Hippocampal formation (tissue), 2 donors: Measurements from ENCODE around the gene THADA.
"Not testable (repeated sequence)": the region's sequence is repeated elsewhere in the genome, so short reads cannot be mapped to it uniquely, and the experiment has no call there.

Experiments used
- DNase-seq, 2 donors: peaks; one replicate each; lab custom pipeline; 2025; lab: John Stamatoyannopoulos, UW

Gene THADA

DNA sequence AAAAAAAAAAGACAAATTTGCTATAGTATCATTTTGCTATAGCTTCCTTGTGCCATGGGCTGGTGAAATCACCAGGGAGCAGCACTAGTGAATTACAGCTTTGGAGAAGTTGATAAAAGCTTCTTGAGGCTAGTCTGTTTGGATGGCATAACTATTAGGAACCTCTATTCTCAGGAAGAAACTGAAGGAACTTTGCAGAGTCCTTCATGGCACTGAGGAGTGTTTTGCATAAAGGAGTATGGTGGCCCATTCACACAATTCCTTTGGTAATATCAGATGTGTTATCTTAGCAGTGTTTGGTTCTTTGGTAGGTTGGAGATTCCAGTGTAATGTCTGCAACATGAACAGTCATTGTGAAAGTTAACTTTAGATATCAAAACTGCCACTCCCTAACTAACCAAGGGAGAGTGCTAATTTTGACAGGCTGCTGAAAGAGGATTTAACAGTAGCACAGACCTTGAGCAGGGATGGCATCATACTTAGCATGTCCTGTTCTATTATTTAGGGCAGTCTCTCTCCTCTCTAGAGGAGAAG, 292.8 kb downstream of the THADA start:
- DNase-seq = no peak

DNA sequence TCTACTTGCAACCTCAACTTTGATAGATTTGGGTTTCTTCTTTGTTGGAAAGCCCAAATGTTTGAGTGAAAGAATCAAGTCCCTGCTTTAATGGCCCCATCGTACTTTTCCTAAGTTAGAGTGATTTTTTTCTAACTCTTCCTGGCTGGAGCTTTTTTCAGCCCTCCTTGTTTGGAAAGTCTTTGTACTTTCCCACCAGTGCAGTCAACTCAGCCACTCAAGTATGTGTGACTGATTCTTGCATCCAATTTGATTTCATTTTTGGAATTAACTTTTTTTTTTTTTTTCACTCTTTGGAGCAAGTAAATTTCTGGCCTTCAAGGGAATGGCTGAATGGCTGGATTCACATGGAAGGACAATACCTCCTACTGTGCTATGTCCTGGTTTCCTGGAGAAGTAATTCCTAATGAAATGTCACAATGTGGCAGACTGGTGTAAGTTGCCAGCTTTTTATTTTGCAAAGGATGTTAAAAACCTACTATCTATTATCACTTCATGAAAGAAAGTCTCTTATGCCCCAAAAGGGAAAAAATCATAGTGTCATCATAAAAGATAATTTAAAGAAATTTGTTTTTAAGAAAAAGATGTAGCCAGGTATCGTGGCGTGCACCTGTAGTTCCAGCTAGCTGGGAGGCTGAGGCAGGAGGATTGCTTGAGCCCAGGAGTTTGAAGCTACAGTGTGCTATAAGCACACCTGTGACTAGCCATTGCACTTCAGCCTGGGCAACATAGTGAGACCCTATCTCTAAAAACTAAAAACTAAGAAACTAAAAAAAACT, 293.5 kb downstream of the THADA start:
- DNase-seq = no peak

DNA sequence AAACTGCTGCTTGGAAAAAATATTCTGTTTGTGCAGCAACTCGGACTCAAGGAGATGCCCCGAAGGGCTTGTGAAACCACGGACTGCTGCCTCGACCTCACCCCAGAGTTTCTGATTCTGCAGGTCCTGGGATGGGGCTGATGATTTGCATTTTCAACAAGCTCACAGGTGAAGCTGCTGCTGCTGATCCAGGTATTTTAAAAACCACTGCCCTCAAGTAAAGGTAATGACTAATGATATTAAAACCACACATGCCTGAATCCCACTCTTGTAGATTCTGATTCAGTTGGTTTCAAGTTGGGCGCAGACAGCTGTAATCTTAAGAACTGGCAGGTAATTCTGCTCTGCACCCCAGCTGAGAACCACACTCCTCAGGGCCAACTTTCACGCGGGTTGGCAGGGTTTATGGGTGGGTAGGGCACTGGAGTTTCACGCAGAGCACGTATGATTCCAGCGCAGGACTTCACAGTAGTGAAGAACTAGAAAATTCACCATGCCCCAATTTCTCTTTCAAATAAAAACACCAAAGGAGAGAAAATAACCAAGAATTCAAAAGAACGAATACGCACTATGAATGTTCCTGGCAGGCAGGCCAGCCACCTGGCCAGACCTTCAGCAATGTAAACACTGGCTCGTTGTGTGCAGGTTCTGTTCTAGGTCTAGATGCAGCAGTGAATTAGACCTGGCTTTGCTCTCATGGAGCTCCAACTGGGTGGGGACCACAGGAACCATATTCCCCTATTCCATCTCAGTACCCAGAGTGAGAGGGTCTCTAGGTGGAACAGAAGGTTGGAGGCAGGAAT, 294.9 kb downstream of the THADA start:
- DNase-seq = no peak

DNA sequence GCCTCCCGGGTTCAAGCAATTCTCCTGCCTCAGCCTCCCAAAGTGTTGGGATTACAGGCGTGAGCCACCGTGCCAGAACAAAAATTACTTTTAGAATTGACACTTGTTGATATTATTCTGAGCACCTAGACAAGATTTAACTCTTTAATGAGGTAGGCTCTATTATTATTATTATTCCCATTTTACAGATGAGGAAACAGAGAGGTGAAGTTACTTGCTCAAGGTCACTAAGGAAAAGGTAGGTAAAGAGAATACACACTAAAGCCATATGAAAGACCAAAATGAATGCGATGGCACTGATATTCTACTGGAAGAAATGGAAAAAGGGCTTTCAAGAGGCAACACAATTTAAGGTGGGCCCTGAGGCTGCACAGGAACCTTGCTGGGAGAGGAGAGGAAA, 295.6 kb downstream of the THADA start:
- DNase-seq = no peak

DNA sequence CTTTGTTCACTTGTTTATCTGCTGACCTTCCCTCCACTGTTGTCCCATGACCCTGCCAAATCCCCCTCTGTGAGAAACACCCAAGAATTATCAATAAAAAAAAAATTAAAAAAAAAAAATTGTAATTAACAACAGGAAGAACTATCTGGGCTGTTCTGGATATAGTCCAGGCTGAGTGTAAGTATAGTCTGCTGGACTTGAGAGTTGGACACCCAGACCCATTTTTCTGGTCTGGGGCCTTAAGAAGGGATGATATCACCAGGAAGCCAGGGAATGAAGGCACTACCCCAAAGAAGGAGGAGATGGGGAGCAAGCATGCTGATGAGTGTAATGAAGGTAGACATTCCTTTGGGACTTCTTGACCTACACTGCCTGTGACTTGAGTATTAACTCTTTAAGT, 297.3 kb downstream of the THADA start:
- no peak for DNase-seq

DNA sequence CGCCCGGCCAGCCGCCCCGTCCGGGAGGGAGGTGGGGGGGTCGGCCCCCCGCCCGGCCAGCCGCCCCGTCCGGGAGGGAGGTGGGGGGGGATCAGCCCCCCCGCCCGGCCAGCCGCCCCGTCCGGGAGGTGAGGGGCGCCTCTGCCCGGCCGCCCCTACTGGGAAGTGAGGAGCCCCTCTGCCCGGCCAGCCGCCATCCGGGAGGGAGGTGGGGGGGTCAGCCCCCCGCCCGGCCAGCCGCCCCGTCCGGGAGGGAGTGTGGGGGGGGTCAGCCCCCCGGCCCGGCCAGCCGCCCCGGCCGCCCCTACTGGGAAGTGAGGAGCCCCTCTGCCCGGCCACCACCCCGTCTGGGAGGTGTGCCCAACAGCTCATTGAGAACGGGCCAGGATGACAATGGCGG, 298.1 kb downstream of the THADA start:
- DNase-seq = not testable (repeated sequence)

DNA sequence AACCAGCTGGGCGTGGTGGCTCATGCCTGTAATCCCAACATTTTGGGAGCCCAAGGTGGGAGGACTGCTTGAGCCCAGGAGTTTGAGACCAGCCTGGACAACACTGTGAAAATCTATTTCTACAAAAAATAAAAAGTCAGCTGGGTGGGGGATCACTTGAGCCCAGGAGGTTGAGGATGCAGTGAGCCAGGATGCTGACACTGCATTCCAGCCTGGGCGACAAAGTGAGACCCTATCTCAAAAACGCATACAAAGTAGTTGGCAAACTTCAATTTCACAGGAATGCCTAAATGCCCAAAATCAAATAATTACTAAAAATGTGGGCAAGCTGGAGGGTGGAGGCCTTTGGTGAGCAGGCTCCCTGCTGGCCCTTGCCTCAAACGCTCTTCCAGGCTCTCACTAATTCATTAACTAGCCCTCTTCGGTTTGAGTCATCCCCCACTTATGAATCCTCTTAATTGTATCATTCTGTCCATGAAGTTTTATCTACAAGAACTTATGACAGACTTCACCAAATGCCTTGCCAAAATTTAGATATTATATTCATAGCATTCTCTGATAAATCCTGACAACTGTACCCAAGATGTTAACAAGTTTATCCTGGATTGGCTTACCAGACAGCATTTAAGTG, 300.8 kb downstream of the THADA start:
- no peak for DNase-seq

DNA sequence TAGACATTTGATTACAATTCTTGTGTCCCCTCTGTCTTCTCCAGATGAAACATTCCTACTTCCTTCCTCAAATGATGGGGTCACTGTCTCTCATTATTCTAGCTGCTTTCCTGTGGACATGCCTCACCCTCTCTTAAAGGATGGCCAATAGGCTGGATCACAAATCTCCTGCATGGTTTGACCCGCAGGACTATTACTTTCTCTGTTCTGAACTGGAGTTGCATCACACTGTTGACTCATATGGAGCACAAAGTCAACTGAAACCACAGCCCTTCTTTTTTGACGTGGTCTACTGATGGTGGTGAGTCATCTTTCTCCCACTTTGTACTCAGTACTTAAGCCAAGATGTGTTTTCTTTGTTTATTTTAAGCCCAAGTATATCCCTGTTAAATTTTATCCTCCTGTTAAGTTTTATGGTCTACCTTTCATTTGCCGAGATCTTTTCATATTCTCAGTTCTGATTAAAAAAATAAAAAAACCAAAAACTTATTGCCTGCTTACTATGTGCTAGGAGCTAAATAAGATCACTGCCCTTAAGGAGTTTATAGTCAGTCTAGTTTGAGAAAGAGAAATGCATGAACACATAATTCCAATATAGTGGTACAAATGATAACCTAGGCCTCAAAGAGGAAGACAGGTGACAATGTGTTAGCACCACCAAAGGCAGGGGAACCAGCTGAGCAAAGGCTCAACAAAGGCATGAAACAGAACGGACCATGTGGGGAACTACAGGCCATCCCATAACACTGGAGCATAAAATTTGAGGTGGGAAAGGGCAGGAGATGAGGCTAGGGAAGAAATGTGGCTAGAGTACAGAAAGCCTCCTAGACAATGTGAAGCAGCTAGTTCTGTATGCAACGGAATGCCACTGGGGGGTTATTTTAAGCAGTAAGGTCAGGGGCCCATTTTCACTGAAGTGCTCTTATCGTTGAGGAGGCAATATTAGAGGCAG, 301.8 kb downstream of the THADA start:
- DNase-seq = no peak

DNA sequence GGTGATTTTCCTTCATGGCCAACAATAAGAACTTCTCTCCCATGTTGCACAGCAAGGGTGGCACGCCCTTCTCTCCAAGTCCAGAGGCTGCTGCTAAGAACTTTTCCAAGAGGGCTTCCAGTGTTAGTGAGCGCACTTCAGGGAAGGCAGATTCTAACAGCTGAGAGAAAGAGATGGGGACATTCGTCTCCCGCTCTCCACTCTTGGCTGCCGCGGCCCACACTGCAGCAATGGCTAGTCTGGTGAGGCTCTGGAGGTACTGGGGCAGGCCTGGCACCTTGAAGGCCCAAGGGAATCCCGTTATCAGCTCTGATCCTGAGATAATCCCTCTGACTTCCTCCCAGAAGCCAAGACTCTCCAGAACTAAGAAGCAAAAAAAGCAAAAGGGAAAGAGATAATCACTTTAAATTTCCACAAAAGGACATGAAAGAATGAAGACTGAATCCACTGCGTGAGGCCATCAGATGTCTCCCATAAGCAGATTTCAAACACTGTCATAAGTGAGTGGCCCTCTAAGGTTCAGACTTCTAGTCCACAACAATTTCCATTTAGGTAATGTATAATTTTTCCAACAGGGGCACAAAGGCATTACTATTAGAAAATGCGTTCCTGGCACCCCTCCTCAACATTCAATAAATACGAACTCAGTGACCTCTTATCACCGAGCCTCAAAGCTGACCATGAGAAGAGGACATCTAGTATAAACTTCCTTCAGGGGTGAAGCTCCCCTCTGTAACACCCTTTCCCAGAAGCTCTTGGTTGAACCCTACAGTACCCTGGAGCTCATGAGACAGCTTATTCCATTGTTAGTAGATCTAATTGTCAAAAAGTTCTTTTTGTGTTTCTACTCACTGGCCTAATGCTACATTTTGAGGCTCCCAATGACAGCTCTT, 302.7 kb downstream of the THADA start:
- no peak for DNase-seq

DNA sequence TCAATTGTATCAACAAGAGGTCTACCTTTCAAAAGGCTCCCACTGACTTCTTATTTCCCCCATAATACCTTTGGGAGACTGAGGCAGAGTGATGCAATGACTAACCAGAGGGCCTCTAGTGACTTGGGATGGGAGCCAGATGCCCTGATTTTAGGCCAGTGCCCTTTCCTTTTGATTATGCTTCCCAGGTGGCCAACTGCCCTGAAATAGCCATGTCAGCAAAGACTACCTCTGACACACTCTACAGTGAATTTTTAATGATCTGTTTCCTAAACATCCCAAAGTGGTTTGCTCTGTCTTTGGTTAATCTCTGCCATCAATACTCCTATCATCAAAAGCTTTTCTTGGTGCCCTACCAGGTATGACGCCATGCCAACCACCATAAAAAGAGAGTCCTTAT, 303.5 kb downstream of the THADA start:
- DNase-seq = no peak

DNA sequence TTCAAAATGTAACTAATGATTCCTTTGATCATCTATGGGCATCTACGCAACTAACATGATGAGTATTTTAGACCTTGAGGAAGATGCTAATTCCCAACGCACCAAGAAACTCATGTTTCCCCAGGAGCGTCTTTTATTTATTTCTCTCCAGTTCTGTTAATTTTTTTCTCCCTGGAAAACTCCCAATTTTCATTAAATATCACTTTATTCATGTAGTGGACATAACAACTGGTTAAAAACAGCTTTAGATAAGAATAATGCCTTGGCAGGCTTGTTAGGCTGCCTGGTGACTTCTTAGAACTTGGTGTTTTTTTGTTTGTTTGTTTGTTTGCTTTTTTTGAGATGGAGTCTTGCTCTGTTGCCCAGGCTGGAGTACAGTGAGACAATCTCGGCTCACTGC, 306.5 kb downstream of the THADA start:
- DNase-seq = no peak

DNA sequence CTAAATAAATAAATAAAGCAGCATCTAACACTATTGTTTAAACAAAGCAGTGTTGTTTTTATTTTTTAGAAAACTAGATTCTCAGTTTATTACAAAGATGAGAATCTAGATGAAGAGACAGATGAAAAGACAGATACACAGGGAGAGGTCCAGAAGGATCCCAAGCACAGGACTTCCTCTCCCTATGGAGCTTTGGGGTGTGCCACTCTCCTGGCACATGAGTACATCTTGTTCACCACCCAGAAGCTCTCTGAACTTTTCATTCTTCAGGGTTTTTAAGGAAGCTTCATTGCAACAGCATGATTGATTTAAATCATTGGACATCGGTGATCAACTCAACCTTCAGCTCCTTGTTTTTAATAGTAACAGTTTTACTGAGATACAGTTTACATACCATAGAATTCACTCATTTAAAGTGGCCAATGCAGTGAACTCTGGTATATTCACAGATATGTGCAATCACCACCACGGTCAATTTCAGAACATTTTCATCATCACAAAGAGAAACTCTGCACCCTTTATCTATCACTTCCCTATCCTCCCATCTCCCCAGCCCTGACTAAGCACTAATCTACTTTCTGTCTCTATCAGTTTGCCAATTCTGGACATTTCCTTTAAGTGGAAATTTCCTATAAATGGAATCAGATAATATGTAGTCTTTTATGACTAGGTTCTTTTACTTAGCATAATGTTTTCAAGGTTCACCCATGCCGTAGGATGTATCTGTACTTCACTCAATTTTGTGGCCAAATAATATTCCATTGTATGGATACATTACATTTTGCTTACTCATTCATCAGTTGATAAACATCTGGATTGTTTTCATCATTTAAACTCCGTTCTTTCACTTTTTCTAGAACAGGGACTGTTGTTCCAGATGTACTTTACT, 307.2 kb downstream of the THADA start:
- no peak for DNase-seq

DNA sequence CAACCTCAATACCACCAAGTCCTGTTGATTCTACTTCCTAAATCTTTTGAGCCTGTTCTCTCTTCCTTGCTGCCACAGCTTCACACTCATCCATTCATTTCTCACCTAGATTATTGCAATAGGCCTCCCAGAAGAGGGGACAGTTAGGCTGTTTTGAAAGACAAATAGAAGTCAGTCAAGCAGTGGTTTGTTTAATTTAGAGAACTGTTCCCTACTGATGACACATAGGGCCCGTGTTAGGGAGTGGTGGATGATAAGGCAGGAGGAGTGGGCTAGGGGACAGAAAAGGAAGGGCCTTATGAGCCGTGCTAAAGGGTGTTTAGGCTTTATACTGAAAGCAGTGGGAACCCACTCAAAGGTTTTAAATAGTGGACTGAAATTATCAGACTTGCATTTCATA, 309.9 kb downstream of the THADA start:
- no peak for DNase-seq

DNA sequence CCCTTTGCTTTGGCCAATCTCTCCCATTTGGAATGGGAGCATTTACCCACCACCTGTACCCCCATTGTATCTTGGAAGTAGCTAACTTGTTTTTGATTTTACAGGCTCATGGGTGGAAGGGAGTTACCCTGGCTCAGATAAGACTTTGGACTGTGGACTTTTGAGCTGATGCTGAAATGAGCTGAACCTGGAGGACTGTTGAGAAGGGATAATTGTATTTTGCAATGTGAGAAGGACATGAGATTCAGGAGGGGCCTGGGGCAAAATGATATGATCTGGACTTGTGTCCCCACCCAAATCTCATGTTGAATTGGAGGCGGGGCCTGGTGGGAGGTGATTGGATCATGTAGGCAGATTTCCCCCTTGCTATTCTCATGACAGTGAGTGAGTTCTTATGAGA, 310.9 kb downstream of the THADA start:
- DNase-seq = no peak

DNA sequence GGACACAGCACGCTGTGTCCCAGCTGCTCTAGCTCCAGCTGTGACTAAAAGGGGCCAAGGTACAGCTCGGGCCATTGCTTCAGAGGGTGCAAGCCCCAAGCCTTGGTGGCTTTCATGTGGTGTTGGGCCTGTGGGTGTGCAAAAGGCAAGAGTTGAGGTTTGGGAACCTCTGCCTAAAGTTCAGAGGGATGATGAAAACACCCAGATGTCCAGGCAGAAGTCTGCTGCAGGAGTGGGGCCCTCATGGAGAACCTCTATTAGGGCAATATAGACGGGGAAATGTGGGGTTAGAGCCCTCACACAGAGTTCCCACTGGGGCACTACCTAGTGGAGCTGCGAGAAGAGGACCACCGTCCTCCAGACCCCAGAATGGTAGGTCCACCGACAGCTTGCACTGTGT, 311.5 kb downstream of the THADA start:
- DNase-seq = not testable (repeated sequence)

DNA sequence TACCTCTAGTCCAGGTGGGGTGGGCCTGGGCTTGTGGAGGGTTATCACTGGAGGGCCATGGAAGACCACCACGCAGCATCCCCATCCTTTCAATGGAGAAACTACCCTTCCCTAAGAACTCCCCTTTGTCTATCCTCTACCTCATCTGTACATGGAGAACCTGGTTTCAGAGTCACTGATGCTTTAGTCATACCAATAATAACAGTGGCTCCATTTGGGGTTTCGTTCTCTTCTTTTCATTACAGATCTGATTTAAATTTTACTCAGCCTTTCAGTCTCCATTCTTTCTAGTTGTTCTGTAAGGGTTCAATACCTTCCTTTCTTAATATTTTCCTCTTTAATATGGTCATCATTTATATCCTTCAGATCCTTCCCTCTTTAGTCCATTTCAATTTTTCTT, 314.8 kb downstream of the THADA start:
- DNase-seq = no peak

DNA sequence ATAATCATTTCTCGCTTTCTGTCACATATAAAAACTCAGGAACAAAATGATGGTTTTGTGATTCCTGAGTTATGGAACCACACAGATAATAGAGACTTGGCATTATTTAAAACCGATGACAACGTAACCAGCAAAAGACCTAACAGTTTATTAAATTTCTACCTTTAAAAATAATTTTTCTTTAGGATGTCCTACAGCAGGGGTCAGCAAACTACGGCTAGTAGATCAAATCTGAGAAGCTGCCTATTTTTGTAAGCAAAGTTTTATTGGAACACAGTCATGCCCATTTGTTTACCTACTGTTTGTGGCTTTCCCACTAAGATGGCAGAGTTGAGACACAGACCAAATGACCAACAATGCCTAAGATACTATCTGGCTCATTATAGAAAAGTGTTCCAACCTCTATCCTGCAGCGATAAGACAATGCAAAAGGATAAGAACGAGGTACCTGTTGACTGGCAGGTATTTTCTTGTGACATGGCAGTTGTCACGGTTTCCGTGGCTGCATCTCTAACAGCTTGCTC, 316.5 kb downstream of the THADA start:
- no peak for DNase-seq

DNA sequence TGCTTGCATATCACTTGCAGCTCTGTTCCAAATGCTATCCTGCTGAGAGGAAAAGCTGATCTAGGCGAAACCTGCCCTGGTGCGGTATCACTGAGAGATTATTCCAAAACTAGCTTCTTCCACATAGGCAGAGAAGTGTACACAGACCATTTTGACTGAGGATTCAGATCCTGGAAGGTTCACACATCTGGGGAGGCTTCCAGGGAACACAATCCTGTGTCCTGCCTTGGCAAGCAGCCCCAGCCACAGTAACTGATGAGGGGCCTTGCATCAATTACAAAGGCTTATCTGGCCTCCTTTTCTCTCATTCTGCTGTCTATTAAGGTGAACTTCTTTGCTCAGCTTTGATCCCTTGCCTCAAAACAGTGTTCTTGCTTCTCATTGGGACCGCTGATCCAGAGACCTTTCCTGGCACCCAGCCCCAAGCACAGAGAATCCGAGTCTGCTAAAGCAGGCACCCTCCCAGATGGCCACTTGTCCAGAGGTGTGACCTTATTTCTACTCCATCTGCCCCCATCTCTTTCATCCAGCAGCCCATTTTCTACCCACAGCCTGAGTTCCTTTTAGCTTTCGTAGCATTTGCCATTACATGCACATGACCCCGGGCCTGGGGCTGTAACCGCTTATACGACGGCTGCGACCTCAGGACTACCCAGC, 317.1 kb downstream of the THADA start:
- DNase-seq = no peak

DNA sequence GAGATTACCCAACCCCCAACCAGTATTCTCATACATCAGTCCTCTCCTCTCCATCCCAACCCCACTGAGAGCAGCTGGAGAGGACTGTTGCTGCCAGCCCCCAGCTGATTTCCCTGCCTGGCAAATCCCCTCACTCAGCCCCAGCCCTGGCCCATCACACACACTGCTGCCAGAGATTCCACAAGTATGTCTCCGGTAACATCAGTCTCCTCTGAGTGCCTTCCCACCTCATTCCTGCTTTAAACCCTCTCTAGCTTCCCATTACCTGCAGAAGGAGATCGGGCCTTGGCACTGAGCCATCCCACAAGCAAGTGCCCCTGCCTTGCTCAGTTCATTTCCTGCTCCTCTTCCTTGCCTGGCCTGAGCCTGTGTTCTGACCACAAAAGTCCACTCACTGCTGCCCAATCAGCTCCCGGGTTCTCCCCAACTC, 318.9 kb downstream of the THADA start:
- peak in 1 of 2 donors; percentile 19 for DNase-seq
